ENCODE results near the gene MRPS10.

The MRPS10 gene

GRCh38 chr6:42260396-42260888 is 42.8 kb upstream of the MRPS10 start:
- H3K4me3 ChIP-seq (ENCODE audit: low read depth, low read length): no peak overlapping the region
- no peak for TF ChIP-seq CTCF (IDR thresholded peaks at IDR 0.05; ENCODE audit: low read depth, low read length)

- no peak for TF ChIP-seq CTCF (IDR thresholded peaks at IDR 0.05; ENCODE audit: low read depth, low read length)
- H3K4me3 ChIP-seq (ENCODE audit: low read depth, low read length): no peak overlapping the region
Observed at GRCh38 chr6:42259841-42260395, 42.3 kb upstream of the MRPS10 start.

- no peak overlapping the region for H3K4me3 ChIP-seq (ENCODE audit: low read depth, low read length)
- TF ChIP-seq CTCF (IDR thresholded peaks at IDR 0.05; ENCODE audit: low read depth, low read length): no peak
Observed at GRCh38 chr6:42259286-42259685, 41.6 kb upstream of the MRPS10 start.

GRCh38 chr6:42257614-42258013 is 40.0 kb upstream of the MRPS10 start:
- no peak for TF ChIP-seq CTCF (IDR thresholded peaks at IDR 0.05; ENCODE audit: low read depth, low read length)
- H3K4me3 ChIP-seq (ENCODE audit: low read depth, low read length): no peak overlapping the region

GRCh38 chr6:42257063-42257462 is 39.4 kb upstream of the MRPS10 start:
- no peak for TF ChIP-seq CTCF (IDR thresholded peaks at IDR 0.05; ENCODE audit: low read depth, low read length)
- no peak overlapping the region for H3K4me3 ChIP-seq (ENCODE audit: low read depth, low read length)

- H3K4me3 ChIP-seq (ENCODE audit: low read depth, low read length): no peak overlapping the region
- no peak for TF ChIP-seq CTCF (IDR thresholded peaks at IDR 0.05; ENCODE audit: low read depth, low read length)
Observed at GRCh38 chr6:42255050-42255449, 37.4 kb upstream of the MRPS10 start.

- TF ChIP-seq CTCF (IDR thresholded peaks at IDR 0.05; ENCODE audit: low read depth, low read length): no peak
- no peak overlapping the region for H3K4me3 ChIP-seq (ENCODE audit: low read depth, low read length)
Observed at GRCh38 chr6:42254505-42254904, 36.8 kb upstream of the MRPS10 start.
